ENCODE results near the gene AATK.

The AATK gene

DNA sequence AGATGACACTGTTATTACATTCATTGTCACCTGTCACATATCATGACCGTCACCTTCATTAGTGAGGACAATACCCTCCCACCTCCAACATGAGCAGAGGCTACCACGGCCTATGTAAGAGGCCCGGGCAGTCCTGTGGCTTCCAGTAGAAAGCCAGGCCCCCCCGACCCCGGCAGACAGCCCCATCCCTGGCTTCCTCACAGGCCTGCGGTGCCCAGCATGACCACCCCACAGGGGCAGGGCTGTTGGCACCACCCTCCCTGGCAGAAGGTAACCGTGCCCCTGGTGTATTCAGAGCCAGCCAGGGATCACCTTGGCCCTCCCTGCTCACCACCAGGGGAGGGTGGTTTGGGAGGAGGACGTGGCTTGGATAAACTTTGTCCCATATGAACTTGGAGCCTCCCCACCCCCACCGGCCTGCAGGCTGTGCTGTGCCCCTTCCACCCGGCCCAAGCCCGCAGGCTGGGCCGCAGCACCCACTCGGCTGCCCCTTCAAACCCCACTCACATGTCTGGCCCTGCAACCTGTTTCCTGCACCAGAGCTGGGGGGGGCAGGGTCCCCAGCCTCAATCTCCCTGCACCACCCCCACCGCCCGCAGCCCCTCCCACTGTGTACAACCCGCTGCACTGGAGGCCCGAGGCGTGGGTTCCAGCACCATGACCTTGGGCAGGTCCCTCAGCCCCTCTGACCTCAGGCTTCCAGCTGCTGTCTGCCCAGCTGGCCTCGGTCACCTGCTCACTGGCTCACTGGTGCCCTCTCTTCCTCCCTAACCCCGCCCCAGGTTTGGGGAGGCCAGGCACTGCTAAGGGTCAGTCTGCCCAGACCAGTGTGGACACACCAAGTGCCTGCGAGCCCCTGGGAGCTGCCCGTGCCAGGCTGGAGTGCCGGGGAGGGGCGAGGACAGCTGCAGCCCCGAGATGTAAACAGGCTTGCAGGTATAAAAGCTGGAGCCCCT, 12.4 kb upstream of the AATK start:
- Histone ChIP-seq H3K9me3 (ENCODE audit: control insufficient read depth, insufficient read depth, low read length) (no peaks in the 10 kb centered on the region), H3K4me1 (ENCODE audit: control insufficient read depth, insufficient read depth, low read length) (no peaks in the 10 kb centered on the region), H3K4me3 (ENCODE audit: low read depth, low read length) (no peak overlapping the region), H3K36me3 (ENCODE audit: control insufficient read depth, insufficient read depth, low read length) (no peaks in the 10 kb centered on the region), H3K27me3 (ENCODE audit: control insufficient read depth, insufficient read depth, low read length) (no peaks in the 10 kb centered on the region), H3K9ac (ENCODE audit: low read depth, low read length) (no peak overlapping the region)

GRCh38 chr17:81176666-81177065, 10.6 kb upstream of the AATK start:
- no peaks in the 10 kb centered on the region for H3K36me3 ChIP-seq (ENCODE audit: control insufficient read depth, insufficient read depth, low read length)
- no peaks in the 10 kb centered on the region for H3K27me3 ChIP-seq (ENCODE audit: control insufficient read depth, insufficient read depth, low read length)
- H3K4me3 ChIP-seq (ENCODE audit: low read depth, low read length): no peak overlapping the region
- no peaks in the 10 kb centered on the region for H3K4me1 ChIP-seq (ENCODE audit: control insufficient read depth, insufficient read depth, low read length)
- no peaks in the 10 kb centered on the region for H3K9me3 ChIP-seq (ENCODE audit: control insufficient read depth, insufficient read depth, low read length)
- no peak overlapping the region for H3K9ac ChIP-seq (ENCODE audit: low read depth, low read length)

DNA sequence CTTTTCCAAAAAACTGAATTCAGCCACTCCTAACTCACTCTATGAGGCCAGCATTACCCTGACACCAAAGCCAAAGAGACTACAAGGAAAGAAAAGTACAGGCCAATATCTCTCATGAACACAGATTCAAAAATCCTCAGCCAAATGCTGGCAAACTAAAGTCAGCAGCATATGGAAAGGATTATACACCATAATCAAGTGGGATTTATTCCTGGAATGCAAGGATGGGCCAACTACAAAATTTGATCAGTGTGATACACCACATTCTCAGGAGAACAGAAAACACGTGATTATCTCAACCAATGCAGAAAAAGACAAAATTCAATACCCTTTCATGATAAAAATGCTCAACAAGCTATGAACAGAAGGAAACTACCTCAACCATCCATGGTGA, 7.7 kb upstream of the AATK start:
- Histone ChIP-seq H3K27me3 (ENCODE audit: control insufficient read depth, insufficient read depth, low read length) (no peaks in the 10 kb centered on the region), H3K9ac (ENCODE audit: low read depth, low read length) (no peak overlapping the region), H3K4me3 (ENCODE audit: low read depth, low read length) (no peak overlapping the region), H3K36me3 (ENCODE audit: control insufficient read depth, insufficient read depth, low read length) (no peaks in the 10 kb centered on the region), H3K4me1 (ENCODE audit: control insufficient read depth, insufficient read depth, low read length) (no peaks in the 10 kb centered on the region), H3K9me3 (ENCODE audit: control insufficient read depth, insufficient read depth, low read length) (no peaks in the 10 kb centered on the region)

GRCh38 chr17:81173052-81173761, 7.2 kb upstream of the AATK start:
- no peaks in the 10 kb centered on the region for H3K4me1 ChIP-seq (ENCODE audit: control insufficient read depth, insufficient read depth, low read length)

GRCh38 chr17:81171941-81172340, 5.9 kb upstream of the AATK start:
- no peaks in the 10 kb centered on the region for H3K27me3 ChIP-seq (ENCODE audit: control insufficient read depth, insufficient read depth, low read length)
- H3K4me3 ChIP-seq (ENCODE audit: low read depth, low read length): no peak overlapping the region
- H3K4me1 ChIP-seq (ENCODE audit: control insufficient read depth, insufficient read depth, low read length): no peaks in the 10 kb centered on the region
- no peaks in the 10 kb centered on the region for H3K9me3 ChIP-seq (ENCODE audit: control insufficient read depth, insufficient read depth, low read length)
- no peaks in the 10 kb centered on the region for H3K36me3 ChIP-seq (ENCODE audit: control insufficient read depth, insufficient read depth, low read length)
- no peak overlapping the region for H3K9ac ChIP-seq (ENCODE audit: low read depth, low read length)

More at GRCh38 chr17:81173052-81173761, 7.2 kb upstream of the AATK start:
- no peak overlapping the region for H3K9ac ChIP-seq (ENCODE audit: low read depth, low read length)
- no peaks in the 10 kb centered on the region for H3K9me3 ChIP-seq (ENCODE audit: control insufficient read depth, insufficient read depth, low read length)
- H3K36me3 ChIP-seq (ENCODE audit: control insufficient read depth, insufficient read depth, low read length): no peaks in the 10 kb centered on the region
- no peaks in the 10 kb centered on the region for H3K27me3 ChIP-seq (ENCODE audit: control insufficient read depth, insufficient read depth, low read length)
- H3K4me3 ChIP-seq (ENCODE audit: low read depth, low read length): no peak overlapping the region

DNA sequence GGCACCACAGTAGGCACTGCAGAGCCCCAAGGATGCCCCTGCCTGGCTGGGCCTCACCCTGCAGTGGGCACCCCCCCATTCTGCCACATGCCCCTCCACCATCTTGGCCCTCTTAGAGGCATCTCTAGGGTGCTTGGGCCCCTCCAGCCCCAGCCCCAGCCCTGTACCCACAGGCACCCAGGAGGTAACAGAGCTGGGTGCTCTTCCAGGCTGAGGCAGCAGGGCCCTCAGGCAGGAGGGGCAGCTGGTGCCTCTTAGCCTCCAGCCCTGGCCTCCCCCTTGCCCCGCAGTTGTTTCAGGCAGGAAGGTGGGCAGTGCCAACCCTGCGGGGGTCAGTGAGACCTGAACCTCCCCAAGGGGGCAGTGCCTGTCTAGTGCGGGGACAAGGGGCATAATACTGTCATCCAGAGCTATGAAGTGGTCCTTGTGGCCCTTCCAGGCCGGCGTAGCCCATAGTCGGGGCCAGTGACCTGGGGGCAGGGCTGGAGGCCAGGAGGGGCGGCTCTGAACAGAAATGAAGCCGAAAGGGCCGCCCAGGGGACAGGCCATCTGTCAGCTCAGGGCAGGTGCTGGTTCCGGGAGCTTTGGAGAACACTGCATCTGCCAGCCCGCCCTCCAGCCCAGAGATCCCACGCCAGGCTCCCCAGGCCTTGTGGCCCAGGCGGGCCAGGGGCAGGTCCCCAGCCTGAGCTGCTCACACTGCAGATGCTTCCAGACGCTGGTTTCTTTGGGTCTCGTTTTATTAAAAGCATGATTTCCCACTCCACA, 4.9 kb upstream of the AATK start:
- no peaks in the 10 kb centered on the region for H3K27me3 ChIP-seq (ENCODE audit: control insufficient read depth, insufficient read depth, low read length)

DNA sequence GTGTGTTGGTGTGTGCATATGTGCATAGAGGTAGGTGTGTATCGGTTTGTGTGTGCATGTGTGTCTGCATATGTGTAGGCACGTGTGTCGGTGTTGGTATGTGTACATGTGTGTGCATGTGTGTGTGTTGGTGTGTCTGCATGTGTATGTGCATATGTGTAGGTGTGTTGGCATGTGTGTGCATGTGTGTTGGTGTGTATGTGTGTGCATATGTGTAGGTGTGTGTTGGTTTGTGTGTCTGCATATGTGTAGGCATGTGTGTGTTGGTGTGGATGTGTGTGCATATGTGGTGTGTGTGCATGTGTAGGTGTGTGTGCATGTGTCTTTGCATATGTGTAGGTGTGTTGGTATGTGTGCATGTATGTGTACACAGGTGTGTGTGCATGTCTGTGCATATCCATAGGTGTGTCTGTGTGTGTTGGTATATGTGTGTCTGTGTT, 3.9 kb upstream of the AATK start:
- H3K27me3 ChIP-seq (ENCODE audit: control insufficient read depth, insufficient read depth, low read length): no peaks in the 10 kb centered on the region
- H3K4me1 ChIP-seq (ENCODE audit: control insufficient read depth, insufficient read depth, low read length): no peaks in the 10 kb centered on the region
- no peaks in the 10 kb centered on the region for H3K36me3 ChIP-seq (ENCODE audit: control insufficient read depth, insufficient read depth, low read length)
- H3K9me3 ChIP-seq (ENCODE audit: control insufficient read depth, insufficient read depth, low read length): no peaks in the 10 kb centered on the region
- no peak overlapping the region for H3K4me3 ChIP-seq (ENCODE audit: low read depth, low read length)
- H3K9ac ChIP-seq (ENCODE audit: low read depth, low read length): no peak overlapping the region

More for the DNA sequence above, 4.9 kb upstream of the AATK start:
- Histone ChIP-seq H3K4me3 (ENCODE audit: low read depth, low read length) (no peak overlapping the region), H3K4me1 (ENCODE audit: control insufficient read depth, insufficient read depth, low read length) (no peaks in the 10 kb centered on the region), H3K9me3 (ENCODE audit: control insufficient read depth, insufficient read depth, low read length) (no peaks in the 10 kb centered on the region), H3K36me3 (ENCODE audit: control insufficient read depth, insufficient read depth, low read length) (no peaks in the 10 kb centered on the region), H3K9ac (ENCODE audit: low read depth, low read length) (no peak overlapping the region)

- no peaks in the 10 kb centered on the region for H3K36me3 ChIP-seq (ENCODE audit: control insufficient read depth, insufficient read depth, low read length)
- H3K4me3 ChIP-seq (ENCODE audit: low read depth, low read length): no peak overlapping the region
- H3K4me1 ChIP-seq (ENCODE audit: control insufficient read depth, insufficient read depth, low read length): no peaks in the 10 kb centered on the region
- no peak overlapping the region for H3K9ac ChIP-seq (ENCODE audit: low read depth, low read length)
- no peaks in the 10 kb centered on the region for H3K9me3 ChIP-seq (ENCODE audit: control insufficient read depth, insufficient read depth, low read length)
- no peaks in the 10 kb centered on the region for H3K27me3 ChIP-seq (ENCODE audit: control insufficient read depth, insufficient read depth, low read length)
Observed at GRCh38 chr17:81167638-81168037, 1.6 kb upstream of the AATK start.

GRCh38 chr17:81167194-81167524, 1.1 kb upstream of the AATK start:
- Histone ChIP-seq H3K27me3 (ENCODE audit: control insufficient read depth, insufficient read depth, low read length) (no peaks in the 10 kb centered on the region), H3K4me1 (ENCODE audit: control insufficient read depth, insufficient read depth, low read length) (no peaks in the 10 kb centered on the region), H3K36me3 (ENCODE audit: control insufficient read depth, insufficient read depth, low read length) (no peaks in the 10 kb centered on the region), H3K9ac (ENCODE audit: low read depth, low read length) (no peak overlapping the region), H3K9me3 (ENCODE audit: control insufficient read depth, insufficient read depth, low read length) (no peaks in the 10 kb centered on the region), H3K4me3 (ENCODE audit: low read depth, low read length) (no peak overlapping the region)

DNA sequence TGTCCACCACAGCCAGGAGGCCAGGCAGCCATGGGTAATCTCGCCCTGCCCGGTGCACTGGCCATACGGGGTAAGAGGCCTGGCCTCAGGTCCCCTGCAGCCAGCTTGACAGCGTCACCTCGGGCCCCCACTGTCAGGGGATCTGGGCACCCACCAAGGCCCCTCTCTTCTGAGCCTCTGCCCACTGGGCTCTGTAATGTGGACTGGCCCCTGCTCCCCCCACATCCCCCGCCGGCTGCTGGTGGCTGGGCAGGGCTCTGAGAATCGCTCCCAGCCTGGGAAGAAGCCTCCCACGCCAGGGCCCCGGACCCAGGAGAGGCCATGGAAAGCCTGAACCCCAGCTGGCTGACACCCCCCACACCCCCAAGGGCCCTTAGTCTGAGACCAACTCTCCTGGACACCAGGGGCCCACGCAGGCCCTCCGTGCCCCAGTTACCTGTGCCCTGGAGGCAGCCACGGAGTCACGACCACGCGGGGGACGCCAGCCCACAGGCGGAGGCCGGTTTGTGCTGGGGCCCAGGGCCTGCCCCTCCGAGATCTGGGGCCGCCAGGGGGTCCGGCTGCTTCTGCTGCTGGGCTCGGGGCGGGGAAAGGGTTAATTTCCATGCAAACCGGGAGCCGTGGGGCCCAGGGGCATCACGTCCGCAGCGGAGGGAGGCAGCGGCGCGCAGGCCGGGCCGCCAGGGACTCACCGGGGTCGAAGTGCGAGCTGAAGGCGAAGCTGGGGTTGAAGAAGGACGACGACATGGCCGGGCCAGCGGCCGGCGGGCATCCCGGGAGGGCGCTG, 582 bp downstream of the AATK start, which contains the start of gene PVALEF:
Gene PVALEF (plus strand): TSS at position 262 of the 787 bp plus-strand sequence. CDS start 15,720 bp downstream, outside the sequence.
- H3K4me3 ChIP-seq (ENCODE audit: low read depth, low read length): peak within 1 kb of the TSS; percentile 37
- H3K36me3 ChIP-seq (ENCODE audit: control insufficient read depth, insufficient read depth, low read length): no peaks in the 10 kb centered on the region
- no peak within 1 kb of the TSS for H3K9ac ChIP-seq (ENCODE audit: low read depth, low read length)
- no peaks in the 10 kb centered on the region for H3K27me3 ChIP-seq (ENCODE audit: control insufficient read depth, insufficient read depth, low read length)
- no peaks in the 10 kb centered on the region for H3K4me1 ChIP-seq (ENCODE audit: control insufficient read depth, insufficient read depth, low read length)
- no peaks in the 10 kb centered on the region for H3K9me3 ChIP-seq (ENCODE audit: control insufficient read depth, insufficient read depth, low read length)

All from iPS-15b (cell line).